Central memory CD8-positive, alpha-beta T cell (primary cell): Measurements from ENCODE around the gene SEL1L3.
"Not testable (repeated sequence)": the region's sequence is repeated elsewhere in the genome, so short reads cannot be mapped to it uniquely, and the experiment has no call there.

Source experiments
- ATAC-seq: fragments of 150-1000 bp; cut with Tn5 transposase; replicated peaks from 2 replicates; pipeline ENCODE4 v1.10.0; 2022; ENCODE audit warnings: mild to moderate bottlenecking, moderate FRiP score, moderate number of reproducible peaks; ENCODE audit not compliant: poor library complexity, severe bottlenecking; ENCODE audit errors: extremely low read depth
- DNase-seq, 2 donors: peaks; one replicate each; pipeline ENCODE4 v3.0.0; 2021; ENCODE audit warnings: low spot score in 2 of 2
- H3K27ac Mint-ChIP-seq: one replicate; pipeline ENCODE4 v1.8.0; 2022; ENCODE audit warnings: low read depth, mild to moderate bottlenecking, moderate library complexity, mixed read lengths
- H3K27me3 Mint-ChIP-seq: one replicate; pipeline ENCODE4 v1.8.0; 2022; ENCODE audit warnings: mixed read lengths
- H3K36me3 Mint-ChIP-seq: one replicate; pipeline ENCODE4 v1.8.0; 2022; ENCODE audit warnings: mild to moderate bottlenecking, moderate library complexity, mixed read lengths; ENCODE audit not compliant: insufficient read depth
- H3K4me1 Mint-ChIP-seq: one replicate; pipeline ENCODE4 v1.8.0; 2022; ENCODE audit warnings: mixed read lengths
- H3K4me3 Mint-ChIP-seq: one replicate; pipeline ENCODE4 v1.8.0; 2022; ENCODE audit warnings: mild to moderate bottlenecking, moderate library complexity, mixed read lengths
- H3K9me3 Mint-ChIP-seq: one replicate; pipeline ENCODE4 v1.8.0; 2022; ENCODE audit warnings: mixed read lengths

The SEL1L3 gene

DNA sequence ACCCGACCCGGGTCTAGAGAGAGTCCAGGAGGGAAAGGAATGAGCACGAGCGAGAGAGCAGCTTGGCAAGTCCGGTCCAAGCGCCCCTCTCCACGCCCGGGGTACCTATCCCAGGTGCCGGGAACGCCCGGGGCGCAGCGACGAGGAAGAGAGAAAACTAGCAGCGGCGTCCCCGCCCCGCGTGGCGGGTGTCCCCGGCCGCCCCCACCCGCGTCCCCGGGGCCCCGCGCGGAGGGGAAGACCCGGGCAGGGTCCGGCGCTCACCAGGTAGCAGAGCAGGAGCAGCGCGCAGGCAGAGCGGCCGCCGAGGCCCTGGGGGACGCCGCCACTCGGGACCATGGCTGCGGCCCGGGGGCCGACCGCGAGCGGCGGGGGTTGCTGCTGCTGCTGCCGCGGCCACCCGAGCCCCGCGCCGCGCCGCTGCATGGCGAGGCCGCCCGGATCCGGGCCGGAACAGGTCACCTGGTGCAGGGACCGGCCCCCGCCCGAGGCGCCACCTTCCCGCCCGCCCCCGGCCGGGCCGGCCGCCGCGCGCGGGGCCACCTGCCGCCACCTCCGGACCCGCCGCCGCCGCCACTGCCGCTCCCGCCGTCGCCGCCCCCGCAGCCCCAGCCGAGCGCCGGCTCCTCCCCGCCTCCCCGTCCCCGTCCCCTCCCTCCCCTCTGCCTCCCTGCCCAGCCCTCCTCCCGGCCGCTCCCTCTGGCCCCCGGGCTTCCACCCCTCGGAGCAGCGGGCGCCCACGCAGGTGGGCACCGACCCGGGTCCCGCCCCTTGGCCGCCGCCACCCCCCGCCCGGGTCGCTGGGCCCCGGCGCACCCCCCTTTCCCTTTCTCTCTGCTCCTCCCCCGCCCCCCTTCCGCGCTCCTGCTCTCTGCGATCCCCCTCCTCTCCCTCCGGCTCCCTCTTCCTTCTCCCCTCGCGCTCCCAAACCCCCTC lies at the start of gene SEL1L3:
Gene SEL1L3, minus strand, starts transcription at position 578 of the 936 bp plus-strand sequence. Its CDS starts 152 bp downstream, at position 426.
- ATAC-seq (peak; percentile 26), DNase-seq (no peak)
- H3K4me3 Mint-ChIP-seq, result peak within 1 kb of the TSS; percentile 99
- H3K9me3 Mint-ChIP-seq, result no peaks in the 10 kb centered on the region
- peak within 1 kb of the TSS; percentile 99 for H3K27ac Mint-ChIP-seq
- peaks cover 17% of the 10 kb centered on the region for H3K36me3 Mint-ChIP-seq
- peaks cover 44% of the 10 kb centered on the region for H3K4me1 Mint-ChIP-seq
- no peaks in the 10 kb centered on the region for H3K27me3 Mint-ChIP-seq

DNA sequence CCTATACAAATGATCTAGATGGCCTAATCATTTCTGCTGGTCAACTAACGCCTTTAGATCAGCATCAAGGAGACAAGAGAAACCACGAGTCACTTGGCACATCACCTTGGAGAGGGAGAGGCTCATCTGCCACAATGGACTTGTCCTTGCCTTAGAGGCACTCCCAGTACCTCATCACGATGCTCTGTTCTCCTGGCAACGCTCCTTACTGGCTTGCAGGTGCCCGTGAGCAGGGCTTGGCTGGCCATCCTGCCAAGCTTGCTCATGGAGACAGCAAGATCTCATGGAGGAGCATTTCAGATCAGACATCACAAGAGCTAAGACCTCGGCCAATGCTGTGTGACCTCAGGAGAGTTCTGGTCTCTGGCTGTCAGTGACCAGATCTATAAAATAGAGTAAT lies 48.6 kb upstream of the SEL1L3 start:
- Mint-ChIP-seq H3K4me3 (no peak overlapping the region), H3K27me3 (peaks cover 12% of the 10 kb centered on the region), H3K27ac (no peak overlapping the region), H3K9me3 (no peaks in the 10 kb centered on the region), H3K4me1 (peaks cover 25% of the 10 kb centered on the region), H3K36me3 (peaks cover 13% of the 10 kb centered on the region)
- DNase-seq, result no peak
- ATAC-seq, result no peak

DNA sequence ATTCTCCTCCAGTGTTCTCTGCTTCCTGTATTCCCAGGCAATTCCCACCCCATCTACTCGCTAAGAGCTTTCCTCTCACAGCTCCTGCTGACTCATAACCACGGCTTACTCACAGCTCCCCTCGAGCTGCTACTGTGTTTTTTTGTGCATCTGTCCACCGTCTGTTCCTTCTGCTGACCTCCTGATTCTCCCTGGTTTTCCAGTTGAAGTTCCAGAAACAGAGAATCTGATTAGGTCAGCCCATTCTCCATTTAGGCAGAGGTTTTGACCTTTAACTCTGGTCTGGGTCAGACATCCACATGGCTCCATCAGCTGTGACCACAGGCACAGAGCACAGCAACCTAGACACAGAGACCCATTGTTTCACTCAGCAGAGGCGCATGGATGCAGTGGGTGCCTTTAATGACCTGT lies 45.7 kb upstream of the SEL1L3 start:
- ATAC-seq (no peak), DNase-seq (no peak)
- Mint-ChIP-seq H3K4me3 (no peak overlapping the region), H3K9me3 (no peaks in the 10 kb centered on the region), H3K4me1 (peaks cover 9% of the 10 kb centered on the region), H3K27ac (no peak overlapping the region), H3K27me3 (peaks cover 12% of the 10 kb centered on the region), H3K36me3 (peaks cover 3% of the 10 kb centered on the region)

DNA sequence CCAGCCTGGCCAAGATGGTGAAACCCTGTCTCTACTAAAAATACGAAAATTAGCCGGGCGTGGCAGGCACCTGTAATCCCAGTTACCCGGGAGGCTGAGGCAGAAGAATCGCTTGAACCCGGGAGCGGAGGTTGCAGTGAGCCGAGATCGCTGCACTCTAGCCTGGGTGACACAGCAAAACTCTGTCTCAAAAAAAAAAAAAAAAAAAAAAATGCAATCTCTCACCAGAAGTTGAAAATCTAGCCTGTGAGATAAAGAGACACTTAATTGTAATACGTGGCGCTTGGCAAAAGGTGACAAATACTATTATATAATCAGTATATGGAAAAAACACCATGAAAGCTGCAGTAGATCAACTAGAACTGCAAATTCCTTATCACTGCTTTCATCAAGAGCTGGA lies 43.3 kb upstream of the SEL1L3 start:
- DNase-seq, H3K4me1 Mint-ChIP-seq, H3K27ac Mint-ChIP-seq, H3K36me3 Mint-ChIP-seq, ATAC-seq, H3K9me3 Mint-ChIP-seq, H3K4me3 Mint-ChIP-seq: not testable (repeated sequence)
- H3K27me3 Mint-ChIP-seq, result peaks cover 12% of the 10 kb centered on the region

DNA sequence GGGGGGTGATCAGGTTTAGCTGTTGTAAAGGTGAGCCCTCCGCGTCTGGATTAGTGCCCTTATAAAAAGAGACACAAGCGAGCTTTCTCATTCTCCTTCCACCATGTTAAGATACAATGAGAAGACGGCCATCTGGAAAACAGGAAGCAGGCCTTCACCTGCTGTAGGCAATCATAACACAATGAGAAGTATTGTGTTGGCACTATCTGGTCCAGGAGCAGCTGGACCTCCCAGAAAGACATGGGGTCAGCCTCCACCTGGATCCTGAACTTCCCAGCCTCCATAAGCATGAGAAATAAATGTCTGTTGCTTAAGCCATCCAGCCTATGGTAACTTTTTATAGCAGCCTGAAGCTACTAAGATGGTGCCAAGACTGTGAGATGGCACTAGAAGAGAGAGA lies 42.6 kb upstream of the SEL1L3 start:
- no peak overlapping the region for H3K27ac Mint-ChIP-seq
- H3K4me3 Mint-ChIP-seq, result no peak overlapping the region
- no peaks in the 10 kb centered on the region for H3K9me3 Mint-ChIP-seq
- DNase-seq (no peak), ATAC-seq (no peak)
- H3K4me1 Mint-ChIP-seq, result no peaks in the 10 kb centered on the region
- H3K36me3 Mint-ChIP-seq, result no peaks in the 10 kb centered on the region
- H3K27me3 Mint-ChIP-seq, result peaks cover 12% of the 10 kb centered on the region

DNA sequence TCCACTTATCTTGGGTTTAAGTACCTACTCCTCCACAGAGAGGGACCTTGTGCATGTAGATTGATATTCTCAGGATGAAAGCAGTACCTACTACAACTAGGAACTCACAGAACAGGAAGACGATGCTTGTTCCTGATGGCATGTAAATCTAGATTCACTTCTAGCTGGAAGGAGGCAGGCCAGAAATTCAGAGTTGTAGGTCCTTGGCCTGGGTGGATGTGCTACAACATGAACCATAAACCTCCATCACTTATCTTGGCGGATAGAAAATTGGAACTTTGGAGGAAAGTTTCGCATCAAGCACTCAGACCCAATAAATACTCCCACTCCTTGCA lies 41.9 kb upstream of the SEL1L3 start:
- Mint-ChIP-seq H3K27me3 (peaks cover 12% of the 10 kb centered on the region), H3K4me3 (no peak overlapping the region), H3K4me1 (no peaks in the 10 kb centered on the region), H3K27ac (no peak overlapping the region), H3K9me3 (no peaks in the 10 kb centered on the region), H3K36me3 (no peaks in the 10 kb centered on the region)
- ATAC-seq (no peak), DNase-seq (no peak)

DNA sequence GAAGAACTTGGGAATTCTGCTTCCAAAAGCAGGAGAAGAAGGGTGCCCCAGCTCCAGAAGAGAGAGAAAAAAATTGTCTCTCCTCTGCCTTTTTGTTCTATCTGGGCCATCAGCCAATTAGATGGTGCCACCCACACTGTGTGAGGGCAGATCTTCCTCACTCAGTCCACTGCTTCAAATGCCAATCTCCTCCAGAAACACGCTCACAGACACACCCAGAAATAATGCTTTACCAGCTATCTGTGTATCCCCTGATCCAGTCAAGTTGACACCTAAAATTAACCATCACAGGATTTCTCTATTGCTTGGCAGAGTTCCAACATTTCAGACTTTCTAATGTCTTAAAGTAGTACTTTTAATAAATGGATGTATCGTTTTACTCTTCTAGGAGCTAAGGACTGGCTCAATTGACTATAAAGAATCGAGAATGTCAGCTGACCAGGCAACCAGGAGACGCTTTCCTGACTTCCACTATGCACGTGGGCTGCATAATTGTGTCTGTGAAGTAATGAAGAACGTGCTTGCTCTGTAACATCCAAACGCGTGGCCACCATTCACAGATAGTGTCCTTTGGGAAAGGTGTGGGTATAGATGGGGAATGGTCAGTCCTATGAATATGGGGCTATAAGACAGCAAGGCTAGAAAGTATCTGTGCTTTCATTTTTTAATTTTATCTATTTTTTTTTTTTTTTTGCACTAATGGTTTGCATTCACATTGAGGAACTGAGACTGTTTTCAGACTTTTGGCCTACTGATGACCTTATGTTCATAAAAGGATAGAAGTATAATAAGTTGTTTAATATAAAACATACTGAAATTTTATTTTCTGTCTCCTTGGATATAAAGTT lies 41.3 kb upstream of the SEL1L3 start:
- DNase-seq (no peak), ATAC-seq (no peak)
- Mint-ChIP-seq H3K27me3 (peaks cover 12% of the 10 kb centered on the region), H3K27ac (no peak overlapping the region), H3K4me3 (no peak overlapping the region), H3K9me3 (no peaks in the 10 kb centered on the region), H3K36me3 (no peaks in the 10 kb centered on the region), H3K4me1 (no peaks in the 10 kb centered on the region)

DNA sequence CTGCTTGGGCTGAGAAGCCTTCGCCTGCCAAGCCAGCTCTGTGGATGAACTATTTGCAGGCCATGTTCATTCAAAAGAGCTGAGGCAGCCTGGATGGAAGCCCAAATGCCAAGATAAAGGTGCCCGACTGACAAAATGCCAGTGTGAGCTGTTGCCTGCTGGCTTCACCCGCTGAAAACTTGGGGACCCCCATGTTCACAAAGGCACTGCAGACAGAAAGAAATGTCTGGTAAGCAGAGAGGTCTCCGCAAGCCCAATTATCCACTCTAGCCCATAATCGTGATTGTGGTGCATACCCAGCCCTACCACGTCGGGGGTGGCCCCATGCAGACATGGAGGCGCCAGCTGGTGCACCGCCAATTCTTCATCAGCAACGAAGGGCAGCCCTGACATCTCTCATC lies 38.2 kb upstream of the SEL1L3 start:
- ATAC-seq, result no peak
- H3K9me3 Mint-ChIP-seq, result no peaks in the 10 kb centered on the region
- no peaks in the 10 kb centered on the region for H3K36me3 Mint-ChIP-seq
- H3K4me3 Mint-ChIP-seq, result no peak overlapping the region
- H3K27ac Mint-ChIP-seq, result no peak overlapping the region
- H3K4me1 Mint-ChIP-seq, result no peaks in the 10 kb centered on the region
- H3K27me3 Mint-ChIP-seq, result no peaks in the 10 kb centered on the region
- DNase-seq, result no peak

DNA sequence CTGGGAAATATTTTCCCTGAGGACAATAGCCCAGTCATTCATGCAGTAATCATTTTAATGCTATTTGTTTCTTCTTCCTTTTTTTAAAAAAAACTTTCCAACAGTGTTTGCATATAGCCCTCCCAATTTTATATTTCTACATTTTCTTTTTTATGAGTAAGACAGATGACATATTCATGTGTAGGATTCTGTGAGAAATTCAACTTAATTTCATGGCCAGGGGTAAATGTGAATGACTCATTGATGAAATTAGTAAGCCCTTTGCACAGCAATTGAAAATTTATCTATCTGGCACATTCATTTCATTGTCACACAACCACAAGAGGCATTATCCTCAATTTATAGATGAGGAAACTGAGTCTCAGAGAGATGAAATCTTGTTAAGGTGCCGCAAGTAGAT lies 37.5 kb upstream of the SEL1L3 start:
- Mint-ChIP-seq H3K4me1 (no peaks in the 10 kb centered on the region), H3K27me3 (no peaks in the 10 kb centered on the region), H3K27ac (no peak overlapping the region), H3K9me3 (no peaks in the 10 kb centered on the region), H3K4me3 (no peak overlapping the region), H3K36me3 (no peaks in the 10 kb centered on the region)
- ATAC-seq, result no peak
- DNase-seq, result no peak

DNA sequence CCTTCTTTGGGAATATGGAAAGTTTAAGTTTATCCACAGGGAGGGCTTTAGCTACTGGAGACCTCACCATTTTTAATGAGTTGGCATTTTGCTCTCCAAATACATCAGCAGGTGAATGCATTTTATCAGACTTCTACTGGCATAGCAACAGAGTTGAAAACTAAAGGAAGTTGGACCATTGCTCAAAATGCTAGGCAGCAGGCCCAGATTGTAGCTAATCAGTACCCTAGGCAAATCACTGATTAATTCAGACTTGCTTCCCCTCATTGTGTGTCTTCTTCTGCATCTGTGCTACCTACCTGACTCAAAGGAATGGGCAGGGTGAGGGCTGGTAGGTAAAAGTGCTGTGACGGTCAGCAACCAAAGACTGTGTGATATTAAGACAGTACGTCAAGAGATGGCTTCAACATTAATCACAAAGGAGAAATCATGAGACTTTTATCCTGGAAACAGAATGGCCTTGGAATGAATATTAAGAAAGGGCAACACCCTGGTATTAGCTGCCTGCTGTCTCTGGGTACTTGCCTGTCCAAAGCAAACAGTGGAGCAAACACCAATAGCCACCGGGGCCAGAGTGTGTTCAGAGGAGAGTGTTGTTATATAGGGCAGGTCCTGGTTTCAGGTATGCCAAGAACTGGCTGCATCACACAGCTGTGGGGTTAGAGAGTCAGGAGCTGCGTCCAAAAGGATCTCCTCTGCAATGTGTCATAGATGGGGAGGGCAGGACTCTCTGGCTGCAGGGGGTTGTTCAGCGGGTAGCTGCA lies 34.2 kb upstream of the SEL1L3 start:
- no peaks in the 10 kb centered on the region for H3K36me3 Mint-ChIP-seq
- no peaks in the 10 kb centered on the region for H3K9me3 Mint-ChIP-seq
- no peak overlapping the region for H3K4me3 Mint-ChIP-seq
- ATAC-seq, result no peak
- H3K4me1 Mint-ChIP-seq, result no peaks in the 10 kb centered on the region
- DNase-seq, result no peak
- H3K27me3 Mint-ChIP-seq, result no peaks in the 10 kb centered on the region
- no peak overlapping the region for H3K27ac Mint-ChIP-seq

DNA sequence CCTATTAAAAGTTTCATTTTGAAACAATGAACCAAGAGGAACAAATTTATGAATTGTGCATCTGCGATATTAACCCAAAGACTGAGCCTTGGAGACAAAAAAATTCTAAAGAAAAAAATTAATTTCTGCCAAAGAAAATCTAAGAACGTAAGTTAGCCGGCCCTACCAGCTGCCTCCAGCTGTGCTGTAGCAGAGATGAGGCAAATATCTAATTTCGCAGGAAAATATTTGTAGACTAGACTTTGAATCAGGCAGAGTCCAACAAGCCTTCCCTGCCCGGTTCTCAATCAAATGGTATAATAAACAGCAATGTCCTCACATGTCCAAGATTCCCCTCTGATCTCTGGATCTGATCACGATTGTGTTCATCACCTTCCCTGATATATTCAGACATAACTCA lies 30.0 kb upstream of the SEL1L3 start:
- H3K36me3 Mint-ChIP-seq, result no peaks in the 10 kb centered on the region
- no peak overlapping the region for H3K4me3 Mint-ChIP-seq
- H3K27me3 Mint-ChIP-seq, result no peaks in the 10 kb centered on the region
- no peak for DNase-seq
- H3K9me3 Mint-ChIP-seq, result no peaks in the 10 kb centered on the region
- no peaks in the 10 kb centered on the region for H3K4me1 Mint-ChIP-seq
- no peak for ATAC-seq
- no peak overlapping the region for H3K27ac Mint-ChIP-seq
